Gastrocnemius medialis (tissue), 4 donors: ENCODE measurements around the gene GRK1.

Experiments used
- POLR2A ChIP-seq, 2 donors: fragments of 450-650 bp; IDR thresholded peaks; one replicate each; pipeline ENCODE4 v1.6.1; 2017; ENCODE audit warnings: antibody characterized with exemption in 2 of 2, mild to moderate bottlenecking in 2 of 2, moderate library complexity in 2 of 2
- TF ChIP-seq, protein P1 (sequence below), 5 experiments: fragments of 450-650 bp in 3 of 5; fragments of 200-600 bp in 2 of 5; sonication (generic) in 2 of 5; IDR thresholded peaks in 4 of 5; conservative IDR thresholded peaks in 1 of 5; 1 replicate in 4 of 5; 2 replicates in 1 of 5; pipeline ENCODE4 v1.5.1; 2016 to 2019; ENCODE audit warnings: antibody characterized with exemption in 5 of 5, mild to moderate bottlenecking in 3 of 5, moderate library complexity in 3 of 5

DNA sequence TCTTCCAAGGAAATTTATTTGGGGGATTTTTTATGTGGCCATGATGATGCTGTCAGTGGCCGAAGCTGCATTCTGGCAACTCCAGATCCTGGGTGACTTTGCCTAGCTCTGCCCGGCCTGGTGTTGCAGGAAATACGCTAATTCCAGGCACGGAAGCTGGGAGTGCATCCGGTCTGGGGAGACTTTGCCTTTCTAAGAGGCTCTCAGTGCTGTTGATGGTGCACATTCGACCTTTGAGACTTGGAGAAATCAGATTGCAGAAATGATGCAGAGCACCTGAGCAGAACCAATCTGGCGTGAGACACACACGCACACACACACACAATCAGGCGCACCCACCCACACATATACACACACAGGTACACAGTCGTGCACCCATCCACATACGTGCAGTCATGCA lies 86.2 kb downstream of the GRK1 start:
- TF ChIP-seq, protein P1, sequence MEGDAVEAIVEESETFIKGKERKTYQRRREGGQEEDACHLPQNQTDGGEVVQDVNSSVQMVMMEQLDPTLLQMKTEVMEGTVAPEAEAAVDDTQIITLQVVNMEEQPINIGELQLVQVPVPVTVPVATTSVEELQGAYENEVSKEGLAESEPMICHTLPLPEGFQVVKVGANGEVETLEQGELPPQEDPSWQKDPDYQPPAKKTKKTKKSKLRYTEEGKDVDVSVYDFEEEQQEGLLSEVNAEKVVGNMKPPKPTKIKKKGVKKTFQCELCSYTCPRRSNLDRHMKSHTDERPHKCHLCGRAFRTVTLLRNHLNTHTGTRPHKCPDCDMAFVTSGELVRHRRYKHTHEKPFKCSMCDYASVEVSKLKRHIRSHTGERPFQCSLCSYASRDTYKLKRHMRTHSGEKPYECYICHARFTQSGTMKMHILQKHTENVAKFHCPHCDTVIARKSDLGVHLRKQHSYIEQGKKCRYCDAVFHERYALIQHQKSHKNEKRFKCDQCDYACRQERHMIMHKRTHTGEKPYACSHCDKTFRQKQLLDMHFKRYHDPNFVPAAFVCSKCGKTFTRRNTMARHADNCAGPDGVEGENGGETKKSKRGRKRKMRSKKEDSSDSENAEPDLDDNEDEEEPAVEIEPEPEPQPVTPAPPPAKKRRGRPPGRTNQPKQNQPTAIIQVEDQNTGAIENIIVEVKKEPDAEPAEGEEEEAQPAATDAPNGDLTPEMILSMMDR (IDR thresholded peaks at IDR 0.05 in 4 of 5, conservative IDR thresholded peaks at IDR 0.05 in 1 of 5) = no peak
- TF ChIP-seq POLR2A (IDR thresholded peaks at IDR 0.05) = no peak
